Neural cell (in vitro differentiated cells): Measurements from ENCODE around the gene NRXN2.

Experiments used
- EP300 ChIP-seq: fragments of 450-650 bp; conservative IDR thresholded peaks from 2 replicates; pipeline ENCODE4 v1.6.1; 2014; ENCODE audit warnings: antibody characterized with exemption, mild to moderate bottlenecking, moderate library complexity; ENCODE audit not compliant: poor library complexity, severe bottlenecking
- TF ChIP-seq, protein P1 (sequence below): fragments of 450-650 bp; IDR thresholded peaks from 2 replicates; pipeline ENCODE4 v1.5.1; 2014; ENCODE audit warnings: antibody characterized with exemption, mild to moderate bottlenecking, moderate library complexity; ENCODE audit not compliant: poor library complexity, severe bottlenecking

DNA sequence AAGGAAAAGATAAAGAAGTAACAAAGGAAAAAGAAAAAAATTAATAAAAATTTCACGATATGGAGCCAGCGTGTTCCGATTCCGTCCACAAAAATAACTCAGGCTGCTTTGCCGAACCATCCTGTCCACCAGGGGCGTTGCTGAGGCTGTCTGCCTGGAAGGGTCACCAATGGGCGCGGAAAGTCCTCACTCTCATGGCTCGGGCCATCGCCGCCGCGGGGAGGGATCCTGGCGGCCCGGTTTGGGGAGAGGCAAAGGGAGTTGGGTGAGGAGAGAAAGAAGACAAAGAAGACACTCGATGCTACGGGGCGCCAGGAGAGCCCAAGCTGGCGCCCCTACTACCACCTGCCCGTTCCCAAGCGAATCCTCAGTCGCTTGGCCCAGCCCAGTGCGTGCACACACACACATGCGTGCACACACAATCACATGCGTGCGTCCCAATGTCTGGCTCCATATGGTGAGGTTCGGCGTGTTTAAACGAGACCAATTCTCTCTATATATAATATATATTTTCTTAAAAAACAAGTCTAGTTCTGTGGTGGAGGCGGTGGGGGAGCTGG lies 42.4 kb upstream of the NRXN2 start:
- TF ChIP-seq EP300, result no peak
- TF ChIP-seq, protein P1, sequence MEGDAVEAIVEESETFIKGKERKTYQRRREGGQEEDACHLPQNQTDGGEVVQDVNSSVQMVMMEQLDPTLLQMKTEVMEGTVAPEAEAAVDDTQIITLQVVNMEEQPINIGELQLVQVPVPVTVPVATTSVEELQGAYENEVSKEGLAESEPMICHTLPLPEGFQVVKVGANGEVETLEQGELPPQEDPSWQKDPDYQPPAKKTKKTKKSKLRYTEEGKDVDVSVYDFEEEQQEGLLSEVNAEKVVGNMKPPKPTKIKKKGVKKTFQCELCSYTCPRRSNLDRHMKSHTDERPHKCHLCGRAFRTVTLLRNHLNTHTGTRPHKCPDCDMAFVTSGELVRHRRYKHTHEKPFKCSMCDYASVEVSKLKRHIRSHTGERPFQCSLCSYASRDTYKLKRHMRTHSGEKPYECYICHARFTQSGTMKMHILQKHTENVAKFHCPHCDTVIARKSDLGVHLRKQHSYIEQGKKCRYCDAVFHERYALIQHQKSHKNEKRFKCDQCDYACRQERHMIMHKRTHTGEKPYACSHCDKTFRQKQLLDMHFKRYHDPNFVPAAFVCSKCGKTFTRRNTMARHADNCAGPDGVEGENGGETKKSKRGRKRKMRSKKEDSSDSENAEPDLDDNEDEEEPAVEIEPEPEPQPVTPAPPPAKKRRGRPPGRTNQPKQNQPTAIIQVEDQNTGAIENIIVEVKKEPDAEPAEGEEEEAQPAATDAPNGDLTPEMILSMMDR, result no peak
